ENCODE measurements around the gene TTC34.
A peak's percentile ranks its signal among the peaks of the same experiment; 100 is the strongest.

Gene TTC34

GRCh38 chr1:2828586-2829250 lies 27.2 kb upstream of the TTC34 start:
- DNase-seq (ENCODE audit: low spot score), result no peak

GRCh38 chr1:2826736-2827292 lies 25.3 kb upstream of the TTC34 start:
- DNase-seq (ENCODE audit: low spot score), result no peak

GRCh38 chr1:2826316-2826715 lies 24.8 kb upstream of the TTC34 start:
- no peak for DNase-seq (ENCODE audit: low spot score)

- DNase-seq (ENCODE audit: low spot score), result no peak
Observed at GRCh38 chr1:2825487-2826189, 24.1 kb upstream of the TTC34 start.

- DNase-seq (ENCODE audit: low spot score), result no peak
Observed at GRCh38 chr1:2824999-2825398, 23.5 kb upstream of the TTC34 start.

GRCh38 chr1:2823921-2824610 lies 22.6 kb upstream of the TTC34 start:
- no peak for DNase-seq (ENCODE audit: low spot score)

- no peak for DNase-seq (ENCODE audit: low spot score)
Observed at GRCh38 chr1:2822621-2823145, 21.2 kb upstream of the TTC34 start.

GRCh38 chr1:2821966-2822620 lies 20.6 kb upstream of the TTC34 start:
- DNase-seq (ENCODE audit: low spot score), result peak; percentile 18

- DNase-seq (ENCODE audit: low spot score), result no peak
Observed at GRCh38 chr1:2821373-2821955, 20.0 kb upstream of the TTC34 start.

GRCh38 chr1:2820731-2821372 lies 19.4 kb upstream of the TTC34 start:
- DNase-seq (ENCODE audit: low spot score), result no peak

- DNase-seq (ENCODE audit: low spot score), result no peak
Observed at GRCh38 chr1:2819831-2820730, 18.6 kb upstream of the TTC34 start.

- DNase-seq (ENCODE audit: low spot score), result no peak
Observed at GRCh38 chr1:2819429-2819828, 17.9 kb upstream of the TTC34 start.

- no peak for DNase-seq (ENCODE audit: low spot score)
Observed at GRCh38 chr1:2817784-2818564, 16.5 kb upstream of the TTC34 start.

GRCh38 chr1:2816786-2817185 lies 15.3 kb upstream of the TTC34 start:
- DNase-seq (ENCODE audit: low spot score), result no peak

- DNase-seq (ENCODE audit: low spot score), result no peak
Observed at GRCh38 chr1:2815551-2815950, 14.1 kb upstream of the TTC34 start.

GRCh38 chr1:2814511-2815075 lies 13.1 kb upstream of the TTC34 start:
- DNase-seq (ENCODE audit: low spot score), result no peak

- DNase-seq (ENCODE audit: low spot score), result no peak
Observed at GRCh38 chr1:2812939-2813653, 11.6 kb upstream of the TTC34 start.

GRCh38 chr1:2812136-2812535 lies 10.6 kb upstream of the TTC34 start:
- no peak for DNase-seq (ENCODE audit: low spot score)
